HG03135 (cell line): ENCODE measurements around the gene ZSCAN21.

Experiments used
- ATAC-seq: cut with Tn5 transposase; IDR thresholded peaks from one replicate; pipeline ENCODE4 v1.9.1; 2021; ENCODE audit warnings: mild to moderate bottlenecking, moderate library complexity; ENCODE audit not compliant: unreplicated experiment

The ZSCAN21 gene

DNA sequence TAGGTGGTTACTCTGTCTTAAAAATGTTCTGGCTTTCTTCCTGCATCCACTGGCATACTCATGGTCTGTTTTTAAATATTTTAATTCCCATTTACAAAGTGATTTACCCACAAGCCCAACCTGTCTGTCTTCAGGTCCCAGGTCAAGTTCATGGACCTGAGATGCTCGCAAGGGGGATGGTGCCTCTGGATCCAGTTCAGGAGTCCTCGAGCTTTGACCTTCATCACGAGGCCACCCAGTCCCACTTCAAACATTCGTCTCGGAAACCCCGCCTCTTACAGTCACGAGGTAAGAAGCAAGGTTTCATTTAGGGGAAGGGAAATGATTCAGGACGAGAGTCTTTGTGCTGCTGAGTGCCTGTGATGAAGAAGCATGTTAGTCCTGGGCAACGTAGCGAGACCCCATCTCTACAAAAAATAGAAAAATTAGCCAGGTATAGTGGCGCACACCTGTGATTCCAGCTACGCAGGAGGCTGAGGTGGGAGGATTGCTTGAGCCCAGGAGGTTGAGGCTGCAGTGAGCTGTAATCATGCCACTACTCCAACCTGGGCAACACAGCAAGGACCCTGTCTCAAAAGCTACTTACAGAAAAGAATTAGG, 25.5 kb upstream of the ZSCAN21 start:
- ATAC-seq, result no peak

DNA sequence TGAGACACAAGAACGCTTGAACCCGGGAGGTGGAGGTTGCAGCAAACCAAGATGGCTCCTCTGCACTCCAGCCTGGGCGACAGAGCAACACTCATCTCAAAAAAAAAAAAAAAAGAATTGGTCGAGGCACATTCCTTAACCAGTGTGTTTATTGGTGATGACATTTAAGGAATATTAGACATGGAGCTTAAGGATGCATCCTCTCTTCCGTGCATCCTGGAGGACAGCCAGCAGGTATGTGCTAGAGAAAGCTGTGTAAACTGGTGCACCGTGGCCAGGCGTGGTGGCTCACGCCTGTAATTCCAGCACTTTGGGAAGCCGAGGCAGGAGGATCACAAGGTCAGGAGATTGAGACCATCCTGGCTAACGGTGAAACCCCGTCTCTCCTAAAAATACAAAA, 22.4 kb upstream of the ZSCAN21 start:
- no peak for ATAC-seq

DNA sequence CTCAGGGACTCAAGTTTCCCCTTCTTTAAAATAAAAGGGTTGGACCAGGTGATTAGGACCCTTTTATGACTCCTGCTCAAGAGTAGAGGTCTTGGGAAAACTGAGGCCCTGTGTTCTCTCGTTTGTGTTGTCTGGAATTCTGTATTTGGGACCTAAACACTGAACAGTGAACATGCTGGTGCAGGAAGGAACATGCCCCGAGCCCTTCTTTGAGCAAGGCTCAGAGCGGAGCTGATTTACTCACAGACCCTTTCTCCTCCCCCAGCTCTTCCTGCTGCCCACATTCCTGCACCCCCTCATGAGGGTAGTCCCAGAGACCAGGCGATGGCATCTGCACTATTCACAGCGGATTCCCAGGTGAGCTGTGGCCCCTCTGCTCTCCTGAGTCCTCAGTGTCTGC, 20.0 kb upstream of the ZSCAN21 start:
- no peak for ATAC-seq

DNA sequence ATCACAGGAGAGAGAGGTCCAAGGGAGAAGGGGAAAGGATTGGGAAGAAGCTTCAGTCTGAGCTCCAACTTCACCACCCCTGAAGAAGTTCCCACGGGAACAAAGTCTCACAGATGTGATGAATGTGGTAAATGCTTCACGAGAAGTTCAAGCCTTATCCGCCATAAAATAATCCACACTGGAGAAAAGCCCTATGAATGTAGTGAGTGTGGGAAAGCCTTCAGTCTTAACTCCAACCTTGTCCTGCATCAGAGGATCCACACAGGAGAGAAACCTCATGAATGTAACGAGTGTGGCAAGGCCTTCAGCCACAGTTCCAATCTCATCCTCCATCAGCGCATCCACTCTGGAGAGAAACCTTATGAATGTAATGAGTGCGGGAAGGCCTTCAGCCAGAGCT, 16.0 kb upstream of the ZSCAN21 start:
- ATAC-seq, result no peak

GRCh38 chr7:100034871-100035510, 14.6 kb upstream of the ZSCAN21 start:
- no peak for ATAC-seq

DNA sequence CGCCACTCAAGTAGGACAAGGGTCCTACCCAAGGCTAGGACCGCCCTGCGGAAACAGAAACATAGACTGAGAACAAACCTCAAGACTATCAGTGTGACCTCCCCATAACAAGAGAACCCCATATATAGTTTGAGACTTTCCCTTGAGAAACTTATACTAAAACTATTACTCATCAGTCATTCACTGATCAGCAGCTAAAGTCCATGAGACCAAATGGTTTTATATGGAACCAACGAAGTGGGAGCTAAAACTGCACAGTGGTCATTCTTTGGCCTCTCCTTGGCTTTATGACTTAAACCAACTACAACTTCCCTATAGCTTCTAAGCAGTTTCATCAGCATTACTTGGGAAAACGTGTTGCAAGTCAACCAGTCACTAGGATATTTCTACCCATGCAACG, 13.7 kb upstream of the ZSCAN21 start:
- ATAC-seq, result no peak

DNA sequence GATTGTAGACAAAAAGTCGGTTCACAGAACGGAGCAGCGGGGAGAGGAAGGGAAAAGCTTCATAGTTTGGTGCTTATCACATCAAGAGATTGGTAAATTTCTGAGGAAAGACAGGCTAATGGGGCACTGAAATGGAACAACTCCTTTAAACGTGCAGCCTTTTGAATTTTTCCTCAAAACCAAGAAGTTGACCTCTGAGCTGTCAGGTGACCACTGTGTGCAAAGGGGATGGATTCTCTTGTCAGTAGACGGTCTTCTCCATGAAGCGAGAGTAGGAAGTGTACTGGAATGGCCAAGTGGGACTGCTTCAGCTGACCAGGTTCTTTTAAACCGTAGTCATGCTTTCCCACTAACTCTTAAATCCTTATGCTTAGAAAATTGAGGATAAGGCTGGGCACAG, 11.2 kb upstream of the ZSCAN21 start:
- ATAC-seq, result no peak

DNA sequence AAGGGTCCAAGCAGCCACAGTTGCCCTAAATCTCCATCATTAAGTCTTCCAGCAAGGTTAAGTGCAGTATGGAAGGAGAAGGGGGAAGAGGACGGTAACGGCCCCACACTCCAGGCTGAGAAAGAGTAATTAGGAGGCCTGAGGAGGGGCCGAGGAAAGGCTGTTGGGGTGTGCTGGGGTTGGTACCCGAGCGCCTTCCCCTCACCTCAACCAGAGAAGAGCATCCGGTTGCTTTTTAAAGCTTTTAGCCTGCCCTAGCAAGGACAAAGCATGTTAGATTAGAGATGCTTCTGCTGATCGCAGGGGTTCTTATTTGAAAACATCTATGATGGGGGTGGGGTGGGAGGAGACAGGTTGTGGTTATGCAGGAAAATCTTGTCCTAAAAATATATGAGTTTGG, 9.0 kb upstream of the ZSCAN21 start:
- ATAC-seq, result no peak

DNA sequence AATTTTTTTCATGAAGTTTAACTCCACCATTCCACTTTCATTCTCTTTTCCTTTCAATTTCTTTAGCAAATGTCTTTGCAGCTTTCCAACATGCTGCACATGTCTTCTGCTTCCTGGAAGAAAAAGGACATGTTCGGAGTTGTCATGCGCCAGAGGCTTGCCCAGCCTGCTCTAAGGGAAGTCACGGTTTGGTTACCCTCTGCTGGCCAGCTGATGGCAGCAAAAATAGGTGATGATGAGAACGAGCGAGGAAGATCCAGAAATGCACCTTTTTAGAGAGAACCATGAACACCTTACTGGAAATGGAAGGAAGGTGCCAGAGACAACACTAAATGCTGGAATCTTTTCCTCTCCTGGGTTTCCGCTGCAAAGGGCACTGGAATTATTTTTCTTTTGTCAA, 4.9 kb upstream of the ZSCAN21 start:
- no peak for ATAC-seq

DNA sequence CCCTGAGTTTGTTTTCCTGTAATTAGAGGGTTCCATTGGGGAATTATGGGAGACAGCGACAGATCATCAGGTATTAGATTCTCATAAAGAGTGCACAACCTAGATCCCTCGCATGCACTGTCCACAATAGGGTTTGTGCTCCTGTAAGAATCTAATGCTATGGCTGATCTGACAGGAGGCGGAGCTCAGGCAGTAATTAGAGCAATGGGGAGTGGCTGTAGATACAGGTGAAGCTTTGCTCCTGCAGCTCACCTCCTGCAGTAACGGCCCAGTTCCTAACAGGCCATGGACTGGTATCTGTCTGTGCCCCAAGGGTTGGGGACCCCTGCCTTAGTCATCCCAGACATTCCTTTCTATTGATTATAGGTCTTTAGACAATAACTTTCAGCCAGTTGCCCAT, 894 bp upstream of the ZSCAN21 start:
- no peak for ATAC-seq

DNA sequence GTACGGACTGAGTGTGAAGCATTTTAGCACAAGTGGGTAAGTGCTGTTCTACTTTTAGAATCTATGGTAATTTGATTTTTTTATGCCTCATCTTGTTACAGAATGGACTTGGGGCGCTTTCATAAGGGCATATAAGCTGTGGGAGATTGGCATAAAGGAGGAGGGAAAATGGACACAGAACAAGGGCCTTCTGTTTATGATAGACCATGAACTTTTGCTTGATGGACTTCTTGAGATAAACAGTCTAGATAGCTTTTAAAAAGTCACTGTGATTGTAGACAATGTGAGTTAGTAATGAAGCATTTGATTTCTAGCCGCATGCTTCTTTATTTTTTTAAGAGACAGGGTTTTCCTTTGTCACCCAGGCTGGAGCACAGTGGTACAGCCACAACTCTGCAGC, 2.0 kb downstream of the ZSCAN21 start:
- ATAC-seq, result no peak

DNA sequence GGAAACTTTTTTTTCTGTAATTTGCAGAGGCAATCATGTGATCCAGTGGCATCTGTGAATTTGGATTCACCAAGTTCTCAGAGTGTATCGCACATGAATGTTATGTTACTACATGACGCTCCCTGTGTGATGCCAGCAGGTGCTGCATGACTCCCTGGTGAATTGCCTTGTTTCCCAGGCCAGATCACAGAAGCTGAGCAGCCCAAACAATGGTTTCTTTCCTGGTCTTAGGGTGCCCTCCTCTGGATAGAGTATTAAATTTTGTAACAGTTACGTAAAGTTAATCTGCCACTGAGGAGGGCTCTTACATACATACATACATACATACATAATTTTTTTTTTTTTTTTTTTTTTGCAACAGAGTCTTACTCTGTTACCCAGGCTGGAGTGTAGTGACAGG, 3.6 kb downstream of the ZSCAN21 start:
- no peak for ATAC-seq

DNA sequence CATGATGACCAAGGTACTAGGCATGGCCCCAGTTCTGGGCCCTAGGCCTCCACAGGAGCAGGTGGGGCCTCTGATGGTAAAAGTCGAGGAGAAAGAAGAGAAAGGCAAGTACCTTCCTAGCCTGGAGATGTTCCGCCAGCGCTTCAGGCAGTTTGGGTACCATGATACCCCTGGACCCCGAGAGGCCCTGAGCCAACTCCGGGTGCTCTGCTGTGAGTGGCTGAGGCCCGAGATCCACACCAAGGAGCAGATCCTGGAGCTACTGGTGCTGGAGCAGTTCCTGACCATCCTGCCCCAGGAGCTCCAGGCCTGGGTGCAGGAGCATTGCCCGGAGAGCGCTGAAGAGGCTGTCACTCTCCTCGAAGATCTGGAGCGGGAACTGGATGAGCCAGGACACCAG, 7.4 kb downstream of the ZSCAN21 start:
- no peak for ATAC-seq

- no peak for ATAC-seq
These were observed 9.7 kb downstream of the ZSCAN21 start for GRCh38 chr7:100059251-100059739.

DNA sequence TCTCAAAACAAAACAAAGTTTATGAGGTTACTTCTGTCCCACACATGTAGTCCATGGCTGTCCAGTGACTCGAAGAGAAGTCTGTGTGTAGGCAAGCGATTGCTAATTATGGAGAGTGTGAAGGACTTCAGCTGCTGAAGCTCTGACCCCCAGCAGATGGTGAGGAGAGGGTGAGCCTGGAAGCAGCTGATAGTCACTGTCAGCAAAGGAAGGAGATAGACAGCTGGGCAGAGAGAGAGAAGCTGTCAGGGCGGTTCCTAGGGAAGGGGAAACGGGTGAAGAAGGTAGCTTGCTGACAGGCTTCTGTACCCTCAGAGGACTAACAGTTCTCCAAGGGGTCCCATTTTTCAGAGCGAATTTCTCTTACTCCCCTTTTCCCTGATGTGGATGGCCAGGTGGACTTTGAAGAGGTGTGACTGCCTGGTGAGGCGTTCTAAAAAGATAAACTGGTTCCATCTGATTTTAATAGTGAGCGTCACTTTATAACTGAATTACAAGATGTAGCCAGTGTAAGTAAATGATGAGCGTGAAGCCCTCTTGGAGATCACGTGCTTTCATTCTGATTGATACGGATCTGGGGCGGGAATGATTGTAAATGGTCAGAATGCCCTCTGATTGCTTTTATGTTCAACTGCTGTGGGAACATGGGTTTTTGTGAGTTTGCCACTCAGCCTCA, 12.1 kb downstream of the ZSCAN21 start:
- ATAC-seq, result no peak

DNA sequence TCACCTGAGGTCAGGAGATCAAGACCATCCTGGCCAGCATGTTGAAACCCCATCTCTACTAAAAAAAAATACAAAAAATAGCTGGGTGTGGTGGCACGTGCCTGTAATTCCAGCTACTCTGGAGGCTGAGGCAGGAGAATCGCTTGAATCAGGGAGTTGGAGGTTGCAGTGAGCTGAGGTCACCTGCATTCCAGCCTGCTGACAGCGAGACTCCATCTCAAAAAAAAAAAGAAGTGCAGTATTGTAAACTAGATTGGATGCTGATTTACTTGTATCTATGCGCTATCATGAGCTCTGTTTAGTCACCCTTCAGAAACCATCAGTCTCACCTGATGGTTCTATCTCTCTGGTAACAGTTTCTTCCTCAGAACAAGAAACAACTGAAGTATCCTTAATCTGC, 13.8 kb downstream of the ZSCAN21 start:
- no peak for ATAC-seq

GRCh38 chr7:100064162-100064561, 14.6 kb downstream of the ZSCAN21 start:
- ATAC-seq, result no peak

DNA sequence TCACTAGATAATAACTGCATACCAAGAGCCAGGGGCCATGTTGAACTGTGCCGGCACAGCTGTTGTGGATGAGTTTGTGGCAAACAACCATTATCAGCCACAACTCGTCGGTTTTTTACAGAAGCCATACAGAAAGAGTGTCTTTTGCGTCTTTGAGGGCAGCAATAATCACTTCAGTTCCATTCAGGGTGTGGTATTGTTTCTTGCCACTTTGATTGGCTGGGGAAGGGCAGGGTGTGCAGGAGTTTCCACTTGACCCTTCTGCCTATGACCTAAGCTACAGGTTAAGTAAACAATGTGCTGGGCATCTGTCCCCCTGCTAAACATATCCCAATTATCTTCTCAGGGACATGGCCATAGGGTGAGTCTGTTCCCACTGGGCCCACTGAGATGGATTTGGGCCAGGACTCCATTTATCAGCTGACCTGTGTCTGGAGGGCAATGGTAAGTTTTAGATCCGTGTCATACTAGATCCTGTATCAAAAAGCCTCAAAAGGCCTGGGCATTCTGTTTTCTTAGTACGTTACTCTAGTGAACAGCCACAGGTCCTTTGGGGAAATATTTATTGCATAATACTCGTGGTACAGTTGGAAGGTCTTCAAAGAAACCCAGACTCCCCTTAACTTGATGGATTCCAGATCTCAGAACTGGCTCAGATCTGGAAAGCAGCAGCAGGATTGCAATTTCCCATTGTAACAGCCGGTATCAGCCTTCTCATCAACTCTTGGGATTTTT, 16.0 kb downstream of the ZSCAN21 start:
- no peak for ATAC-seq

- no peak for ATAC-seq
These were observed 17.4 kb downstream of the ZSCAN21 start for GRCh38 chr7:100066953-100067352.

DNA sequence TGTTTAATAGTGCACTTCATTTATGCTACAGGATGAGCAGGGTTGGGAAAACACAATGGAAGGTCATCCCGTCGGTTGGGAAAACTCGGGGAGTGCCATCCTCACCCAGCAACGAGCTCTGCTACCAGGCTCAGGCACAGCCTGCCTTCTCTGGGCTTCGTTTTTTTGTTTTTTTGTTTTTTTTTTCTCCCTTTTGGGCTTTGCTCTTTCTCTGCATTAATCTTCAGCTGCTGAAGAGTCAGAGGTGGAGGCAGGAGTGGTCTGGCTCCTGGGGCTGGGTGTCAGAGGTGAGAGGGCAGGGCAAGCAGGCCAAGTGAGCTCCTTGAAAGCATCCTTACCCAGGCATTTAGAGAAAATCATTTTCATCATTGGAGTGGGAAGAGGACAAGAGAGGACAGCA, 20.4 kb downstream of the ZSCAN21 start:
- no peak for ATAC-seq

GRCh38 chr7:100071018-100071723, 21.6 kb downstream of the ZSCAN21 start:
- no peak for ATAC-seq
